AG04449 (cell line): ENCODE data around the gene FOXD4L6.
"Not testable (repeated sequence)": the region's sequence is repeated elsewhere in the genome, so short reads cannot be mapped to it uniquely, and the experiment has no call there.

Experiments
- CTCF ChIA-PET: fragments of 350-600 bp; formaldehyde crosslinking; extraction: SDS; loops from one replicate; lab custom pipeline; 2021; ENCODE audit warnings: antibody characterized with exemption; lab: Yijun Ruan, JAX
- POLR2A ChIA-PET: fragments of 400-600, 350-600 bp; formaldehyde crosslinking; extraction: SDS; loops from one replicate; lab custom pipeline; 2020; ENCODE audit warnings: antibody characterized with exemption, inconsistent platforms; lab: Yijun Ruan, JAX
- DNase-seq: peaks from one replicate; pipeline ENCODE4 v3.0.0-alpha.2; 2010; ENCODE audit warnings: low read depth, low spot score
- H3K4me3 ChIP-seq: 2 replicates; pipeline ENCODE4 v1.5.1; 2011; ENCODE audit warnings: low read depth, mild to moderate bottlenecking, control low read depth, low read length

The FOXD4L6 gene

DNA sequence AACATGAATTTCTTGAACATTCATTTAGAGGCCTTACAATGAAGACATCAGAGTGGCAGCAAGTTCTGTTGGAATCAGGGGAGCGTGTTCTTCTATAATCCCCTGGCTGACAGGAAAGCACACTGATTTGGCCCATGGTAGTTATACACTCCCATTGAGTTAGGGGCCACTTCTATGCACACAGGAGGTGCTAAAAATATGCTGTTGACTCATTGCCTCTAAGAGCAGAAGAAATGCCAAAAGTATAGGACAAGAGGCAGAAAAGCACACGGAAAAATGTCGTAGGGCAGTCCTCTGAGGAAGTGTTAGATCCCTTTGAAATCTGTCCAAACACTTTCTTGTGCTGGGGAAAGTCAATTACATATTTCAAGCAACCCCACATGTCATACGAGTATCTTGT, 49.0 kb downstream of the FOXD4L6 start:
- POLR2A ChIA-PET, DNase-seq, CTCF ChIA-PET, H3K4me3 ChIP-seq: not testable (repeated sequence)

DNA sequence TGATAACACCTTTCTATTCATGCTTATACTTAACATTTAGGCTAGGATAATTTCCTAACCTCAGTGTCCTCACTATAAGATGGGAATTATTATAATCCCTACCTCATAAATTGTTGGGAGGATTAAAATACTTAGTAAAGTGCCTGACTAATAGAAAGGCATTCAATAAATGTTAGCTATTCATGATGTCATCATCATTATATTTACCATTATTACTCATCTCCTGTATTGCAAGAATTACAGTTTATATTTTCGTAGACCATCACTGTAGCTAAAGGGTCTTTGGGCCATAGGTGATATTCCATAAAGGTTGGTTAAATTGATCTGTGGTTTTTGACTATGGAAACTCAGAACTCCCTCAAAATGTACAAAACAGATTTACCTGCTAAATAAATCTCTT, 50.9 kb downstream of the FOXD4L6 start:
- CTCF ChIA-PET, DNase-seq, POLR2A ChIA-PET, H3K4me3 ChIP-seq: not testable (repeated sequence)
